GM18519 (cell line): ENCODE measurements around the gene TSHZ2.

Experiments
- ATAC-seq: cut with Tn5 transposase; IDR thresholded peaks from one replicate; pipeline ENCODE4 v1.9.1; 2021; ENCODE audit warnings: mild to moderate bottlenecking, moderate library complexity; ENCODE audit not compliant: unreplicated experiment, low FRiP score

The TSHZ2 gene

DNA sequence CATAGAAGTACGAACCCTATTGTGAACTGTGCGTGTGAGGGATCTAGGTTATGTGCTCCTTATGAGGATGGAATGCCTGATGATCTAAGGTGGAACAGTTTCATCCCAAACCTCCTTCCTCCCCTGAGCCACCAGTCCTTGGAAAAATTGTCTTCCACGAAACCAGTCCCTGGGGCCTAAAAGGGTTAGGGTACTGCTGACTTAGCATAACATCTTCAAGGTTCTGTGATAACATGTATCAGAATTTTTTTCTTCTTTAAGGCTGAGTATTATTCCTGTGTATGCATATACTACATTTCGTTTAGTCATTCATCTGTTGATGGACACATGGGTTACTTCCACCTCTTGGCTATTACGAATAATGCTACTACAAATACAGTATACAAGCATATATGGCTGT, 80.2 kb downstream of the TSHZ2 start:
- ATAC-seq, result no peak

DNA sequence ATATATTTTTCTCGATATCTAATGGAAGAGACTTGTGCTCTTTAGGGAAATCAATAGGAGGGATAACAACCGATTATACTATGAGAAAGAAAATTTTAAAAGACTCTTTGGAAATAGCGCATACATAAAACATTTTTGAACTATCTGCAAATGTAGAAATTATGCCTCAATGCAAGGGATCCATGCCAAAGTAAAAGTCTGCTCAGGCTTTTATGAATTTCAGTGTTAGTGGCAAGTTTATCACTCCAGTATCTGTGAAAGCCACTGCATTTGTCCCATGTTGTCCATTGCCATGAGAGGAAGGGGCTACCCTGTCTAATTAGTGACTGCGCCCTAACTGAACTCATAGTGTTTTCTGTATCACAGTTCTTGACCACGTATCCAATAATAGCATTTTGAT, 81.4 kb downstream of the TSHZ2 start:
- no peak for ATAC-seq

DNA sequence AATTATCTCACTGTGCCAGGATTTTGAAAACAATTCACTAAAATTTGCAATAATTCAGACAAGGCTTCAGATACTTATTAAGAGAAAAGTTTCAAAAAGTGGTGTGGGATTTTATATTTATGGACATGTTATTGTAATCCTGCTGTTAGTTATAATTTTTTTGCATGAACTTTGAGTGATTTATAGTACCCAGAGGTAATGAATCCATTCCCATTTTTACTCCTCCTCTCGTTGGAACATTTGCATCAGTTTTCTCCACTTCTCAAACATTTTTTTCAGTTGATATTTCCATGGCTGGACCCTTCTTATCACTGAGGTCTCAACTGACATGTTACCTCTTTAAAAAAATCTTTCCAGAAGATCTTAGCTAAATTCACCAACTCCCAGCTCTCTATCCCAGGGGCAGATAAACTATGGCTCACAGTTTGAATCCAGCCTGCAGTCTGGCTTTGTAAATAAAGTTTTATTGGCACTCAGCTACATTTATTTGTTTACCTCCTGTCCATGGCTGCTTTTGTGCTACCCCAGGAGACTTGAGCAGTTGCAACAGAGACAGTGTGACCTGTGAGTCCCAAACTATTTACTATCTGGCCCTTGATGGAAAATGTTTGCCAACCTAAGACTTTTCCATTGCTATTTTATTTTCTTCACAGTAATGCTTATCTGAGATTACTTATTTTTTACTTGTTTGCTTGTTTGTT, 83.4 kb downstream of the TSHZ2 start:
- ATAC-seq, result no peak

- ATAC-seq, result no peak
These were observed 85.4 kb downstream of the TSHZ2 start for GRCh38 chr20:53057579-53057978.

DNA sequence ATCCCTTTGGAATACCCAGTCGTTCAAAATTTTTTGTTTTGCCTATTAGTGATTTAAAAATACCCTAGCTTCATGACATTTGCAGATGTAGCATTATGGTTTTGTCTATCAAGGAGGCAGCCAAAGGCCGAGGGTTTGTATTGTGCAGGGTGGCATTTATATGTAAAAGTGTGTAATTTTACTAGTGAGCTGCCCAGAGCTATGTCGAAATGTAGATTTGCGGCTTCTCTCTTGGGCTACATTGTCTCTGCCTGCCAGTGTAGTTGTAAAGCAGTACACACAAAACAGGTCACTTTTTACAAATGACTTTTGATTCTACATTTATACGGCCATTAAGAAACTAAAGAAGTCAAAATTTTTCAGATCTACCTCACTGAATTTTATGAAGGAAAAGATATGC, 87.7 kb downstream of the TSHZ2 start:
- ATAC-seq, result no peak

DNA sequence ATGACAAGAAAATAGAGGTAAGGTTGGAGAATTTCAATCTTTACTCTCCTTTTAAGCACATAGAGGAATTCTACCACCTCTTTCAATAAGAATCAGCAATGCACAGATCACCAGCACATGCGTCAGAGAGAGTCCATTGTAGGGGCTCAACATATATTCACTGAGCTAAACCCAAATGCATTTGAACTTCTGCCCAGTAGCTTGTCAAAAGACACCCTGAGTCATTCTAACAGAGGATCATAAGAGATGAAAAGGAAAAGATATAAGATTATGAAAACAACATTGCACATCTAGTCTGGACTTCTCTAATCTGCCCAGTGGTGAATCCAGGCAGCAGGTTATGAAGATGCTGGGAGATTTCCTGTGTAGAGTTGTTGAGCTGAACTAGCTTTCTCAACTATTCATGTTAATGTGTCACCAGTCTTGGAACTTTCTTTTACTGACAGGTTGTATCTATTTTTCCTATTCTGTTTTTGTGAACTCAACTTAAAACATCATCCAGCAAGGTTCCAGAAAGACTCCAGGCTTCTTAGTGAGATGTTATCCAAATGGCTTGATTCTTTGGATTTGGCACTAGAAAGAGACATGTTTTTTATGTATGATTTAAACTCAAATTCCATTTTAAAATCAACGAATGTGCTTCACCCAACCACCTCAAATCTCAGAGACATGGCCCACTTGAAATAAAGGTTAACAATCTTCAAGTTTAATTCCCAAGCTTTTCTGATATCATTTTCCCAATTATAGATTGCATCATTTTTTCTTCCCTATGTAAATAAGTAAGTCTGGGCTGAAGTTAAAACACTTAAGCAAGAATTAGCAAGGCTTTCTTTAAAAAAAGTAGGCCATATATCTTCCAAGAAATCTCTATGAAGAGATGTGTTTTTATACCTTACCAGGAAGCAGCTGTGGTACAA, 89.3 kb downstream of the TSHZ2 start:
- ATAC-seq, result no peak

DNA sequence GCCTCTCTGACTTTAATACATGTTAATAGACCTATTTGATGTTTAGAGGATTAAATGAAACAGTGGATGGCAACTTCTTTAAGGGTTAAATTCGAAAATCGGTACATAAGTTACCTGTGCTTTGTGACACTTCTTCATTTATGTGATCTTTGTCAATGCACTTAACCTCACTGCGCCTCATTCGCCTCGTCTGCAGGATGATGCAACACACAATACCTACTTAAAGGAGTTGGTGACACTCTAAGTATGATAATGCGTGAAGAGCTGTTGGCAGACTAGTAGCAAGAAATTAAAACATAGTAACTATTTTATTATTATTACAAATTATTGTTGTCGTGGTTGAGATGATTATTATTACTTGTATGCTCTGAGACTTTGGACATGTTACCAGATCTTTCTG, 92.8 kb downstream of the TSHZ2 start:
- no peak for ATAC-seq

DNA sequence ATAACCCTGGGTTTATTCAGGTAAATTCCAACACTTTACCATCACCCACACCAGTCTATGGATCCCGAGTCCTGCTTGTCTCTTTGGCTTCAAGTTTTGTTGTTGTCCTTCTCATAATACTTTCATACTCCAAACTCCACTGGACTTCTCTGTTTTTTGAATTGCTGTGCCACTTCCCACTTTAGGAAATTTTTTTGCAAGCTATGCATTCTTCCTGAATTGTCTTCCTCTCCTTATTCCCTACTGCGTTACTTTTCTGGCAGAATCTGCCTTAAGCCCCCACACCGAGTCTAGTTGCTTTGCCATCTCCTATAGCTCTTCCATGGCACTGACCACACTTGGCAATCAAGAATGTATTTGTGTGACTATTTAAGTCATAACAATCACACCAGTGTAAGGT, 96.1 kb downstream of the TSHZ2 start:
- no peak for ATAC-seq

- no peak for ATAC-seq
These were observed 97.0 kb downstream of the TSHZ2 start for GRCh38 chr20:53069132-53069531.

- ATAC-seq, result no peak
These were observed 98.1 kb downstream of the TSHZ2 start for GRCh38 chr20:53070224-53070623.

- ATAC-seq, result peak; percentile 59
These were observed 98.7 kb downstream of the TSHZ2 start for GRCh38 chr20:53070706-53071392.

DNA sequence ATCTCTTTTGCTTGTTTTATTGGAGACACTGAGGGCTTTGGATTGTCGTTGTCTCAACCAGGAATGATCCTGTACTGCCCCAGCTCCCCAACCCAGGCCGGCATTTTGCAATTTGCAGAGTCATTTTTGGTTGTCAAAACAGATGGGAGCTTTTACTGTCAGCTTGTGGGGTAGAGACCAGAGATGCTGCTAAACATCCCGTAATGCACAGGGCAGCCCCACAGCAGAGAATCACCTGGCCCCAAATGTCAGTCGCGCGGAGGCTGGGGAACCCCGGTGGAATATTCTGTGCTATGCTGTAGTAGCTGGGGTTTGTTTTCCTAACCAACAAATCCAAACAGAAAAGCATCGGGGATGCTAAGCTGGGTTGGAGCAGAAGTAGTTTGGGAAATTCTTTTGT, 99.7 kb downstream of the TSHZ2 start:
- ATAC-seq, result no peak

DNA sequence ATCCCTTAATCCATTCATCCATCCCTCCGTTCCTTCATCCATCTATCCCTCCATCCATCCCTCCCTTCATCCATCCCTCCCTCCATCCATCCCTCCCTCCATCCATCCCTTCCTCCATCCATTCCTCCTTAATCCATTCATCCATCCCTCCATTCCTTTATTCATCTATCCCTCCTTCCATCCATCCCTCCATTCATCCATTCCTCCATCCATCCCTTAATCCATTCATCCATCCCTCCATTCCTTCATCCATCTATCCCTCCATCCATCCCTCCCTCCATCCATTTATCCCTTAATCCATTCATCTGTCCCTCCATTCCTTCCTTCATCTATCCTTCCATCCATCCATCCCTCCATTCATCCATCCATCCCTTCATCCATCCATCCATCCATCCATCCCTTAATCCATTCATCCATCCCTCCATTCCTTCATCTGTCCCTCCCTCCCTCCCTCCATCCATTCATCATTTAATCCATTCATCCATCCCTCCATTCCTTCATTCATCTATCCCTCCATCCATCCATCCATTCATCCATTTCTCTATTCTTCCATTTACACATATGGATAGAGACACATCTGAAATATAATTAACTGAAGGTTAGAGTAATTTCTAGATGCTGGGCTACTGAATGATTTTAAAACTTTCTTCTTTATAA, 100.9 kb downstream of the TSHZ2 start:
- ATAC-seq, result no peak

DNA sequence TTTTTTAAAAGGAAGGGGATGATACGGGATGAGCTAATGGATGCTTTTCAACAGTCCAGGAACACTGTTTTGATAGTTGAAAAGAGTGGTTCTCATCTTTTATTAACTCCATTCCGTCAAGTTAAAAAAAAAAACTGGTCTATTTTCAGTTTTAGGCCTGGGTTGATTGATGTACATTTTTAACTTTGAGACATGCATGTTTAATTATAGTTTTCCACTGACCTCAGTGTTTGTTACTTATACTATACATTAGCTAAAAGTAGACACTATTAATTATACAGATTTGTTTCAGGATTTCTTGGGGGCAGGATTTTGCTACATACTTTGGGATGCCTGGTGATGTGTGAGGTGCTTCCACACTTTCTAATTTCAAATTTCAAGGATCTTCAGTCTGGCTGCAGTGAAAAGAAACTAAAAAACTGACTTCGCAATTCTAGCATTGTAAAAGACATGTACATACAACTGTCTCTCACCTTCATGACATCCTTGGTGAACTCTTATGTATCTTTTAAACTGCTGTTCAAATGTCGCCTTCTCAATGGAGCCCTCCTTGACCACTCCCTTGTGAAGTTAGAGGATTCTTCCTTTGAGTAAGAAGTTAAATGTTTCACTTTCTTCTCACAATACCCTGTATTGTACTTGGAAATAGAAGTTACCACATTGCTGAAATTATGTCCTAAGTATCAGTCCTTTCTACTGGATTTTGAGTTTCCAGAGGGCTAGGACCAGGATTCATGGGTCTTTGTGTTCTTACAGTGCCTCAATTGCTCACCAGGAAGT, 101.7 kb downstream of the TSHZ2 start:
- ATAC-seq, result no peak

DNA sequence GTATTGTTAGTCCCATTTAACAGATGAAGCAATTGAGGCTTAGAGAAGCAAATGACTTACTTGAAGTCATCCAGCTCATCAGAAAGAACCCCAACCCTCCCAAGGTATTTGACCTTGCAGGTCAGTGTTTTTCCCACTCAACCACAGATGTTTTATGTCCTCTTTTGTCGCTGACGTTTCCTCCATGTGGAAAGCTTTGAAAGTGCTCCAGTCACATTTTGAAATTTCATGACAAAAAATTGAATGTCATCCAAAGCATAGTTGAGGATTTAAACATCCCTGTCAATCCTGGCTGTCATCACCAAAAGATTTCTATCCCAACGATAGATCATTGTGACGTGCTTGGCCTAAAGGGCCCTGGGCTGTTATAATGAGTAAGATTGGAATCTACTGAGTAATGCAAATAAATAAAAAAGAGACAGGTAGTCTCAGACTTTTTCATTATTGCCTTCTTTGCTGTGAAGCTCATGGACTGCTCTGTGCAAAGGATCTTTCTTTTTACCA, 102.7 kb downstream of the TSHZ2 start:
- ATAC-seq, result no peak

DNA sequence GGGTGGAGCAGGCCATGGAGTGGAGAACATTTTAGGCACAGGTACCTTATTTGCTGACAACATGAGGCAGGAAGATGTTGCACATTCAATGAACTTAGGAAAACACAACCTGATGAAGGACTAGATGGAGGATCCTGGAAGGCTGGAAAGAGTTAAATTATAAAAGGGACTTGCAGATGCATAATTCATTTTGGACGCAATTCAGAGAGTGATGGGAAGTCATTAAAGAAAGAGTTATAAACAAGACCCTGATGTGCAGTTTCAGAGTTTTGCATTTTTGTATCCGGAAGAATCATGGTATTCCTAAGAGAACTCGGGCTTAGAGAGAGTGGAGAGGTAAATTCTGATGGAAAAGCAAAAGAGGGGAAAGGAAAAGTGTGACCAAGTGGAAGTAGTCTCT, 104.5 kb downstream of the TSHZ2 start:
- ATAC-seq, result no peak

GRCh38 chr20:53077373-53078205, 105.4 kb downstream of the TSHZ2 start:
- no peak for ATAC-seq

- ATAC-seq, result no peak
These were observed 106.6 kb downstream of the TSHZ2 start for GRCh38 chr20:53078761-53079160.

- no peak for ATAC-seq
These were observed 107.1 kb downstream of the TSHZ2 start for GRCh38 chr20:53079261-53079691.
